Sigmoid colon (tissue), 4 donors: ENCODE measurements around the gene CTR9.
A peak's percentile ranks its signal among the peaks of the same experiment; 100 is the strongest.

ENCODE experiments used
- POLR2A ChIP-seq, 2 donors: fragments of 450-650 bp; IDR thresholded peaks; one replicate each; pipeline ENCODE4 v1.6.1; 2016; ENCODE audit warnings: antibody characterized with exemption in 2 of 2, mild to moderate bottlenecking in 2 of 2, moderate library complexity in 2 of 2
- POLR2AphosphoS5 ChIP-seq, 4 donors: sonication (generic); formaldehyde crosslinking; IDR thresholded peaks; one replicate each; pipeline ENCODE4 v1.6.1; 2017; ENCODE audit warnings: antibody characterized with exemption in 4 of 4
- TF ChIP-seq, protein P1 (sequence below), 4 experiments: fragments of 450-650 bp in 3 of 4; fragments of 200-600 bp in 1 of 4; IDR thresholded peaks; one replicate each; pipeline ENCODE4 v1.5.1; 2016 to 2019; ENCODE audit warnings: antibody characterized with exemption in 4 of 4, mild to moderate bottlenecking in 3 of 4, moderate library complexity in 2 of 4

DNA sequence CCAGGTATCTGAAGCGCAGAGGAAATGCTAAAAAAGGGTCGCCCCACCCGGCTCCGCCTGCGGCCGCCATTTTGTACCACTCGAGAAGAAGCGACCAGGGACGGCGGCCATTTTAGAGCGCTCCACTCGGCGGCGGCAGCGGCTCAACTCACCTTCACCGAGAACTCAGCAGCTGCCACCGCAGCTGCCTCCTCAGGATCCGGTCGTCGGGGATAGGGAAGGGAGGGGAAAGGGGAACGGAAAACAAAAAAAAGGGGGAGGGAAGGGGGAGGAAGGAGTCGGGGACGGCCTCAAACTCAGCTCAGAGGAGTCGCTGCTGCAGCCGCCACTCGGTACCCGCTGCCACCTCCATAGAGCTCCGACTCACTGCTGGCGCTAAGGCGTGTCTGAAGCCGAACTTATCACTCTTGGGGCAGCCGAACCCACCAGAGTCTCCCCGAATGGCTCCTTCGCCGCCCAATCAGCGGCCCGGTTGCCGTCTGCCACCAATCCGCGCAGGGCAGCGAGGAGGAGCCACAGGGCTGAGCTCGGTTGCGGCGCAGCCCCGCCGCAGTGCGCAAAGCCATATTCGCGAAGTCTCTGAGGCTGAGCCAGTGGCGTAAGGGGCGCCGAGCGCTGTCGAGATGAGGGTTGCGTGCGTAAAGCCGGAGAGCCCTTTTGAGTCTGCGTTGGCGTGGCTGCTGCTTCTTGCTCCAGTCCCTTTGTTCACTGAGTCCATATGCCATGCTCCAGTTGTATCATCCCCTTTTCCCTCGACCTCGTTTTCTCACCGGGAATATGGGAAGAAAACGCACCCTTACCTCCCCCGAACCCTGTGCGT is 57.7 kb downstream of the CTR9 start, which contains the start of gene EIF4G2:
- TF ChIP-seq, protein P1, sequence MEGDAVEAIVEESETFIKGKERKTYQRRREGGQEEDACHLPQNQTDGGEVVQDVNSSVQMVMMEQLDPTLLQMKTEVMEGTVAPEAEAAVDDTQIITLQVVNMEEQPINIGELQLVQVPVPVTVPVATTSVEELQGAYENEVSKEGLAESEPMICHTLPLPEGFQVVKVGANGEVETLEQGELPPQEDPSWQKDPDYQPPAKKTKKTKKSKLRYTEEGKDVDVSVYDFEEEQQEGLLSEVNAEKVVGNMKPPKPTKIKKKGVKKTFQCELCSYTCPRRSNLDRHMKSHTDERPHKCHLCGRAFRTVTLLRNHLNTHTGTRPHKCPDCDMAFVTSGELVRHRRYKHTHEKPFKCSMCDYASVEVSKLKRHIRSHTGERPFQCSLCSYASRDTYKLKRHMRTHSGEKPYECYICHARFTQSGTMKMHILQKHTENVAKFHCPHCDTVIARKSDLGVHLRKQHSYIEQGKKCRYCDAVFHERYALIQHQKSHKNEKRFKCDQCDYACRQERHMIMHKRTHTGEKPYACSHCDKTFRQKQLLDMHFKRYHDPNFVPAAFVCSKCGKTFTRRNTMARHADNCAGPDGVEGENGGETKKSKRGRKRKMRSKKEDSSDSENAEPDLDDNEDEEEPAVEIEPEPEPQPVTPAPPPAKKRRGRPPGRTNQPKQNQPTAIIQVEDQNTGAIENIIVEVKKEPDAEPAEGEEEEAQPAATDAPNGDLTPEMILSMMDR (IDR thresholded peaks at IDR 0.05): no peak
- peak; percentile 98 to 99 for TF ChIP-seq POLR2A (IDR thresholded peaks at IDR 0.05)
- TF ChIP-seq POLR2AphosphoS5 (IDR thresholded peaks at IDR 0.05): peak; percentile 100
